ENCODE data around the gene MRPS22. TPM values are rescaled to one million over a fixed set of nuclear protein-coding genes. Genes with fewer than 3 reads are reported as not detected.

Gene MRPS22
- total RNA-seq, 1 experiment from 2014 or later = 95.1 TPM

DNA sequence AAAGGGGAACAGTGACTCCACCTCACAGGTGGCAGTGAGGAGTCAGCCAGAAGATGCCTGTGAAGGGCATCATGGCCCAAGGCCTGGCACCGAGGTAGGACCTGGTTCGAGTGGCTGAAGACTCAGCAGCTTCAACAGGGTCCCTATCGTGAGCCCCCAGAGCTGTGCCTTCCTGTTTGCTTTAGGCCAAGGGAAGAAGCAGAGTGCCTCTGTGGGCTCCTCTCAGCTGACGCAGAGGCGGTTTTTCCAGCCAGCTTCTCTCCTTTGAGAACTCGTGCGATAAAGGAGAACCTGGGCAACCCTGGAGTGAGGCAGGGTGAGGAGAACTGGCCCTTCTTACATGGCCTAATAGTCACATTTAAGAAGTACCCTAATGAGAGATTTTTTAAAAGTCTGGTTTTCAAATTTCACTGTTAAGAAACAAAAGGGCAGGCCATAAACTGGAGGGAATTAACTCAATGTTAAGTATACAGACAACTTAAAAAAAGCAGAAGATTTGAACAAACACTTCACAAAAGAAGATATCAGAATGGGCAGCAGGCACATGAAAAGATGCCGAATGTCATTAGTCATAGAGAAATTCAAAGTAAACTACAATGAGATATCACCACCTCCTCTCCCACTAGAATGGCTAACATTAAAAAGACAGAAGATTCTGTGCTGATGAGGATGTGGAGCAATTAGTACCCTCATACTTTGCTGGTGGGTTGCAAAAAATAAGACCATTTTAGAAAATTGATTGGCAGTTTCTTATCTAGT lies 23.1 kb upstream of the MRPS22 start:
- no peak overlapping the region for H3K4me3 ChIP-seq (replicated peaks in 1 of 2; ENCODE audit: low read depth in 1 of 2, low read length in 2 of 2)
- H3K4me2 ChIP-seq (ENCODE audit: low read length) = peak overlapping the region; percentile 72
- ATAC-seq (no peak), DNase-seq (ENCODE audit: low read depth, low spot score) (no peak)
- ChIA-PET POLR2A (interaction anchor here (4.1 to 15.9 kb wide), 2 partner anchors 11 to 20 kb away, joined by 34 to 198 read pairs; no protein-coding TSS in a partner anchor), CTCF (interaction anchor here (1.5 to 5.5 kb wide), 4 partner anchors 8 to 140 kb away, joined by 4 to 36 read pairs (median 28); no protein-coding TSS in a partner anchor), RAD21 (ENCODE audit: low non-redundant PET in 1 of 2, low total read pairs in 2 of 2, uncharacterized antibody in 2 of 2, unreplicated experiment in 2 of 2) (no interaction called here)
- peak; percentile 30; the same call in 1 of the 2 replicates for TF ChIP-seq ZFX (IDR thresholded peaks at IDR 0.05)
- TF ChIP-seq ELF1 (IDR thresholded peaks at IDR 0.05; ENCODE audit: borderline replicate concordance, low read depth) = no peak
- peak; percentile 93 for TF ChIP-seq TCF7L2 (IDR thresholded peaks at IDR 0.05; ENCODE audit: borderline replicate concordance, extremely low read depth, insufficient read depth, insufficient read length)
- TF ChIP-seq, protein P1, sequence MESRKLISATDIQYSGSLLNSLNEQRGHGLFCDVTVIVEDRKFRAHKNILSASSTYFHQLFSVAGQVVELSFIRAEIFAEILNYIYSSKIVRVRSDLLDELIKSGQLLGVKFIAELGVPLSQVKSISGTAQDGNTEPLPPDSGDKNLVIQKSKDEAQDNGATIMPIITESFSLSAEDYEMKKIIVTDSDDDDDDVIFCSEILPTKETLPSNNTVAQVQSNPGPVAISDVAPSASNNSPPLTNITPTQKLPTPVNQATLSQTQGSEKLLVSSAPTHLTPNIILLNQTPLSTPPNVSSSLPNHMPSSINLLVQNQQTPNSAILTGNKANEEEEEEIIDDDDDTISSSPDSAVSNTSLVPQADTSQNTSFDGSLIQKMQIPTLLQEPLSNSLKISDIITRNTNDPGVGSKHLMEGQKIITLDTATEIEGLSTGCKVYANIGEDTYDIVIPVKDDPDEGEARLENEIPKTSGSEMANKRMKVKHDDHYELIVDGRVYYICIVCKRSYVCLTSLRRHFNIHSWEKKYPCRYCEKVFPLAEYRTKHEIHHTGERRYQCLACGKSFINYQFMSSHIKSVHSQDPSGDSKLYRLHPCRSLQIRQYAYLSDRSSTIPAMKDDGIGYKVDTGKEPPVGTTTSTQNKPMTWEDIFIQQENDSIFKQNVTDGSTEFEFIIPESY (IDR thresholded peaks at IDR 0.05; ENCODE audit: extremely low read depth, insufficient replicate concordance, low read length) = no peak
- no peak for TF ChIP-seq MAX (IDR thresholded peaks at IDR 0.05)
- no peak for TF ChIP-seq POLR2A (IDR thresholded peaks at IDR 0.05; ENCODE audit: borderline replicate concordance, extremely low read depth, insufficient read depth, insufficient read length)
- no peaks in the 10 kb centered on the region for H3K9me3 ChIP-seq (ENCODE audit: control insufficient read depth in 1 of 2, insufficient read depth in 1 of 2, low read depth in 1 of 2, low read length in 2 of 2)
- H3K79me2 ChIP-seq (ENCODE audit: insufficient read depth, low read length) = no peaks in the 10 kb centered on the region
- peak overlapping the region; percentile 94 for H3K27ac ChIP-seq (ENCODE audit: low read depth, low read length)
- H3K36me3 ChIP-seq (ENCODE audit: control insufficient read depth in 1 of 2, insufficient read depth in 2 of 2, low read length in 2 of 2) = no peaks in the 10 kb centered on the region
- intact Hi-C loops (cut with micrococcal nuclease) = loop anchor here (10.0 kb wide), 1 partner anchor 846 kb away; no protein-coding TSS in a partner anchor
- BruUV-seq (replicated peaks) = no TSS peak
- peak overlapping the region; percentile 62 for H3K9ac ChIP-seq (ENCODE audit: low read length)
- peaks cover 53 to 68% of the 10 kb centered on the region in 2 experiments for H3K4me1 ChIP-seq (ENCODE audit: control insufficient read depth in 1 of 2, insufficient read depth in 2 of 2, low read length in 2 of 2)
- H3K9me2 ChIP-seq (ENCODE audit: insufficient read depth) = no peaks in the 10 kb centered on the region
- H2AFZ ChIP-seq (ENCODE audit: low read depth, low read length, poor library complexity, severe bottlenecking) = no peak overlapping the region
- no peaks in the 10 kb centered on the region for H4K20me1 ChIP-seq (ENCODE audit: insufficient read depth)
- no peaks in the 10 kb centered on the region for H3K27me3 ChIP-seq (ENCODE audit: insufficient read depth, low read length)

Data from HCT116 (cell line).